ENCODE results near the gene MRPS14.

GRCh38 chr1:174964972-174965361 is 58.3 kb downstream of the MRPS14 start:
- TF ChIP-seq CTCF (IDR thresholded peaks at IDR 0.05) (no peak), POLR2A (IDR thresholded peaks at IDR 0.05) (no peak)
